Esophagus (tissue), 2 donors: ENCODE data around the gene UGT1A7. TPM values are rescaled to one million over a fixed set of nuclear protein-coding genes. Genes with fewer than 3 reads are reported as not detected.
A peak's percentile ranks its signal among the peaks of the same experiment; 100 is the strongest.

Source experiments
- H3K27ac ChIP-seq, 2 donors: one replicate each; pipeline ENCODE4 v1.5.1; 2013; ENCODE audit warnings: low read depth in 2 of 2, mild to moderate bottlenecking in 2 of 2, inconsistent platforms in 1 of 2, low read length in 1 of 2, moderate library complexity in 1 of 2
- H3K27me3 ChIP-seq, 2 donors: one replicate each; pipeline ENCODE4 v1.6.1; 2013; ENCODE audit warnings: low read length in 2 of 2, control low read depth in 1 of 2, mild to moderate bottlenecking in 1 of 2; ENCODE audit not compliant: insufficient read depth in 2 of 2, control insufficient read depth in 1 of 2
- H3K36me3 ChIP-seq, 2 donors: one replicate each; pipeline ENCODE4 v1.6.1; 2013; ENCODE audit warnings: low read length in 1 of 2; ENCODE audit not compliant: control insufficient read depth in 2 of 2, insufficient read depth in 2 of 2
- H3K4me1 ChIP-seq, 2 donors: one replicate each; pipeline ENCODE4 v1.6.1; 2013; ENCODE audit warnings: low read length in 1 of 2; ENCODE audit not compliant: control insufficient read depth in 2 of 2, insufficient read depth in 2 of 2
- H3K4me3 ChIP-seq, 2 donors: one replicate each; pipeline ENCODE4 v1.5.1; 2013; ENCODE audit warnings: low read length in 2 of 2, mild to moderate bottlenecking in 2 of 2, low read depth in 1 of 2, moderate library complexity in 1 of 2
- H3K9me3 ChIP-seq, 2 donors: one replicate each; pipeline ENCODE4 v1.6.1; 2013; ENCODE audit warnings: mild to moderate bottlenecking in 2 of 2, low read depth in 1 of 2, low read length in 1 of 2, moderate library complexity in 1 of 2; ENCODE audit not compliant: control insufficient read depth in 2 of 2, insufficient read depth in 1 of 2
- WGBS, 2 donors: extraction: QIAGEN DNeasy Blood & Tissue Kit; methylation state at CpG; one replicate each; pipeline ENCODE4 v1.1.7; 2013; 5-methylcytosine and 5-hydroxymethylcytosine counted together
- polyA plus RNA-seq, 2 donors: library from polyadenylated mRNA; stranded (reverse); fragments of 200-250 nt; gene quantifications; one replicate each; pipeline ENCODE4 v1.2.3, GENCODE V29; 2013
- donor health status: healthy with polysubstance abuse.
- donor health status: Bipolar disorder and iron deficiency.

Gene UGT1A7
- polyA plus RNA-seq, 2 donors, result 28.8 to 54.2 TPM

GRCh38 chr2:233706720-233707119 lies 25.0 kb downstream of the UGT1A7 start:
- Histone ChIP-seq H3K4me1 (peaks cover 0 to 12% of the 10 kb centered on the region in 2 donors), H3K36me3 (no peaks in the 10 kb centered on the region), H3K4me3 (no peak overlapping the region), H3K27ac (peak overlapping the region; percentile 86 to 90), H3K9me3 (peaks cover 0 to 2% of the 10 kb centered on the region in 2 donors), H3K27me3 (no peaks in the 10 kb centered on the region)
- WGBS, 2 donors, result 25 to 52% methylated on average over 1 of the region's 1 CpG

- peaks cover 0 to 12% of the 10 kb centered on the region in 2 donors for H3K4me1 ChIP-seq
- H3K9me3 ChIP-seq, result peaks cover 0 to 2% of the 10 kb centered on the region in 2 donors
- no peaks in the 10 kb centered on the region for H3K36me3 ChIP-seq
- peak overlapping the region; percentile 81 to 82 for H3K27ac ChIP-seq
- H3K27me3 ChIP-seq, result no peaks in the 10 kb centered on the region
- 50 to 51% methylated on average over 10 of the region's 10 CpGs for WGBS, 2 donors
- no peak overlapping the region for H3K4me3 ChIP-seq
Observed at GRCh38 chr2:233707940-233708644, 26.4 kb downstream of the UGT1A7 start.

- H3K36me3 ChIP-seq, result peaks cover 0 to 1% of the 10 kb centered on the region in 2 donors
- H3K4me3 ChIP-seq, result no peak overlapping the region
- H3K4me1 ChIP-seq, result peaks cover 0 to 12% of the 10 kb centered on the region in 2 donors
- no peaks in the 10 kb centered on the region for H3K9me3 ChIP-seq
- 82 to 88% methylated on average over 5 of the region's 5 CpGs for WGBS, 2 donors
- no peaks in the 10 kb centered on the region for H3K27me3 ChIP-seq
- H3K27ac ChIP-seq, result peak overlapping the region; percentile 47 to 81
Observed at GRCh38 chr2:233708942-233709341, 27.2 kb downstream of the UGT1A7 start.

- peaks cover 0 to 2% of the 10 kb centered on the region in 2 donors for H3K36me3 ChIP-seq
- H3K27me3 ChIP-seq, result no peaks in the 10 kb centered on the region
- H3K4me3 ChIP-seq, result no peak overlapping the region
- peaks cover 0 to 9% of the 10 kb centered on the region in 2 donors for H3K4me1 ChIP-seq
- no peaks in the 10 kb centered on the region for H3K9me3 ChIP-seq
- no peak overlapping the region for H3K27ac ChIP-seq
- 35 to 37% methylated on average over 11 of the region's 11 CpGs for WGBS, 2 donors
Observed at GRCh38 chr2:233711312-233712008, 29.8 kb downstream of the UGT1A7 start.

- H3K27ac ChIP-seq, result no peak within 1 kb of the TSS
- WGBS, 2 donors, result 74 to 85% methylated on average over 14 of the region's 14 CpGs
- no peaks in the 10 kb centered on the region for H3K9me3 ChIP-seq
- no peaks in the 10 kb centered on the region for H3K27me3 ChIP-seq
- no peak within 1 kb of the TSS for H3K4me3 ChIP-seq
- H3K4me1 ChIP-seq, result peaks cover 0 to 2% of the 10 kb centered on the region in 2 donors
- H3K36me3 ChIP-seq, result peaks cover 0 to 2% of the 10 kb centered on the region in 2 donors
Observed at GRCh38 chr2:233712611-233713261, 31.0 kb downstream of the UGT1A7 start, which contains the start of gene UGT1A5. TSS of gene UGT1A5 (plus strand) at chr2:233712907. CDS start at chr2:233712992, 85 bp downstream.

- H3K4me3 ChIP-seq, result no peak overlapping the region
- 72 to 77% methylated on average over 7 of the region's 7 CpGs for WGBS, 2 donors
- H3K36me3 ChIP-seq, result peaks cover 0 to 2% of the 10 kb centered on the region in 2 donors
- no peaks in the 10 kb centered on the region for H3K27me3 ChIP-seq
- H3K27ac ChIP-seq, result no peak overlapping the region
- no peaks in the 10 kb centered on the region for H3K9me3 ChIP-seq
- peaks cover 0 to 2% of the 10 kb centered on the region in 2 donors for H3K4me1 ChIP-seq
Observed at GRCh38 chr2:233713262-233713615, 31.5 kb downstream of the UGT1A7 start.

- WGBS, 2 donors, result 77 to 79% methylated on average over 2 of the region's 2 CpGs
Observed at GRCh38 chr2:233714121-233714520, 32.4 kb downstream of the UGT1A7 start.

GRCh38 chr2:233718552-233718951 lies 36.9 kb downstream of the UGT1A7 start, which contains the start of gene UGT1A4:
TSS of gene UGT1A4 (plus strand) at chr2:233718736. CDS start at chr2:233718821, 85 bp downstream.
- no peaks in the 10 kb centered on the region for H3K27me3 ChIP-seq
- H3K4me1 ChIP-seq, result no peaks in the 10 kb centered on the region
- H3K27ac ChIP-seq, result no peak within 1 kb of the TSS
- H3K9me3 ChIP-seq, result no peaks in the 10 kb centered on the region
- H3K36me3 ChIP-seq, result peaks cover 0 to 2% of the 10 kb centered on the region in 2 donors
- 80 to 93% methylated on average over 7 of the region's 7 CpGs for WGBS, 2 donors
- no peak within 1 kb of the TSS for H3K4me3 ChIP-seq

More at GRCh38 chr2:233714121-233714520, 32.4 kb downstream of the UGT1A7 start:
- H3K4me3 ChIP-seq, result no peak overlapping the region
- H3K4me1 ChIP-seq, result peaks cover 0 to 2% of the 10 kb centered on the region in 2 donors
- peaks cover 0 to 2% of the 10 kb centered on the region in 2 donors for H3K36me3 ChIP-seq
- H3K9me3 ChIP-seq, result no peaks in the 10 kb centered on the region
- no peak overlapping the region for H3K27ac ChIP-seq
- H3K27me3 ChIP-seq, result no peaks in the 10 kb centered on the region

GRCh38 chr2:233728723-233729301 lies 47.1 kb downstream of the UGT1A7 start, which contains the start of gene UGT1A3:
TSS of gene UGT1A3 (plus strand) at chr2:233729042. CDS start at chr2:233729127, 85 bp downstream.
- H3K4me1 ChIP-seq, result peaks cover 0 to 2% of the 10 kb centered on the region in 2 donors
- WGBS, 2 donors, result 72 to 73% methylated on average over 8 of the region's 8 CpGs

More at GRCh38 chr2:233728723-233729301, 47.1 kb downstream of the UGT1A7 start, which contains the start of gene UGT1A3:
- Histone ChIP-seq H3K9me3 (no peaks in the 10 kb centered on the region), H3K27me3 (no peaks in the 10 kb centered on the region), H3K36me3 (no peaks in the 10 kb centered on the region), H3K27ac (peak within 1 kb of the TSS in 1 of 2 donors; percentile 1), H3K4me3 (no peak within 1 kb of the TSS)
